T-helper 9 cell (primary cell): Measurements from ENCODE around the gene ALMS1.
"Not testable (repeated sequence)": the region's sequence is repeated elsewhere in the genome, so short reads cannot be mapped to it uniquely, and the experiment has no call there.

ENCODE experiments used
- DNase-seq: peaks from one replicate; pipeline ENCODE4 v3.0.0-alpha.2; 2020

Gene ALMS1

DNA sequence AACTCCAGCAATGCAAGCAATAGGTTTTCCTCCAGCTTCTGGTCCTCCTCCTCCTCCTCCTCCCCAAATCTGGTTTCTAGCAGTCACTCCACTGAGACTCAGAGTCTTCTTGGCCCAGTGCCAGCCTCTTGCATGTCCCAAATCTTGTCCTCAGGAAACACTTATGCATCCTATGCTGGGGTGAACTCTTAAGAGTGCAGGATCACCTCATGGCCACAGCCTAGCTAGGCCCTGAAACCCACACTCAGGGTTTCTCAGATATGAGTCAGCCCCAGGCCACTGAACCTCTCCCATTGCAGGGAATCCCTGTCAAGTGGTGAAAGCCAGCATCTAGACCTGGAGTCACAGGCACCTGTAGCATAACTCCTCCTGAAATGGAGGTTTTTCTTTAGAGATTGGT lies 238.4 kb downstream of the ALMS1 start:
- not testable (repeated sequence) for DNase-seq

GRCh38 chr2:73624625-73625024 lies 239.0 kb downstream of the ALMS1 start:
- DNase-seq, result not testable (repeated sequence)

DNA sequence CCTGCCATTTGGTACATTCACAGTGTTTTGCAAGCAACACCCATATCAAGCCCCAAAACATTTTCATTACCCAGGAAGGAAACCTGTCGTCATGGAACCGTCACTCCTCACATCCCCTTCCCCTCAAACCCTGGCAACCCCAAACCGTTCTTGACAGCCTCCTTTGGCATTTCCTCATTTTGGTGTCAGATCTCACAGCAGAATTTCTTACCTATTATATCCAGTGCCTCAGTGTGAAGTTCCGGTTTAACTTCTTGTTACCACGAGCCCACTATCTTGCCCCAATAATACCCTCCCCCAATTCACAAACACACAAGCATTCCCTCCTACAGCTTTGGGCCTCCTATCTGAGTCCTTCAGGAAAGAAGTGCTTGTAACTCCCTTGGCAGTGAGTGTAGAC lies 240.6 kb downstream of the ALMS1 start:
- not testable (repeated sequence) for DNase-seq

DNA sequence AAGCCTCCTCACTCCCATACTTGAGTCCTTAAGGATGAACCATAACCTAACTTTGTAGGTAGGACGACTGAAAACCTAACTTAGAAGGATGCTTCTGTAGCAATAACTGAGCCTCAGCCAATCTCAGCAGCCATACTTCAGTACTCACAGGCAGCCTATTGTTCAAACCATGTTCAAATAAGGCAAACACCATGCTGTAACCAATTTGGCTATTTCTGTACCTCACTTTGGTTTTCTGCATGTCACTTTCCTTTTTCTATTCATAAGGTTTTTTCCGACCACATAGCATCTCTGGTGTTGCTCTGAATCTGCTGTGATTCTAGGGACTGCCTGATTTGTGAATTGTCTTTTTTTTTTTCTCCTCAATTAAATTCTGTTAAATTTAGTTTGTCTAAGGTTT lies 242.9 kb downstream of the ALMS1 start:
- not testable (repeated sequence) for DNase-seq

- DNase-seq, result not testable (repeated sequence)
These were observed 245.1 kb downstream of the ALMS1 start for GRCh38 chr2:73630662-73631266.

GRCh38 chr2:73636977-73637376 lies 251.3 kb downstream of the ALMS1 start:
- DNase-seq, result not testable (repeated sequence)

DNA sequence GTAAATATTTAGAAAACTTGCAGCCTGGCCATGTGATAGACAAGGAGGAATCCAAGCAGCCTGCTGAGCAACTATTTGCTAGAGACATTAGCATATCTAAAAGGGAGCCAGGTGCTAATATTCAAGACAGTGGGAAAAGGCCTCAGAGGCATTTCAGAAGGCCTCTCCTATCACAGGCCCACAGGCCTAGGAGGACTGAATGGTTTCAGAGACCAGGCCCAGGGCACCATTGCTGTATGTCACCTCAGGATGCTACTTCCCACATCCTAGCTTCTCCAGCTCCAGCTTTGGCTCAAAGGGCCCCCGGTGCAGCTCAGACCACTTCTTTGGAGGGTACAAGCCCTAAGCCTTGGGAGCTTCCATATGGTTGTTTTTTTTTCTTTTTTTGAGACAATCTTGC lies 252.8 kb downstream of the ALMS1 start:
- no peak for DNase-seq

DNA sequence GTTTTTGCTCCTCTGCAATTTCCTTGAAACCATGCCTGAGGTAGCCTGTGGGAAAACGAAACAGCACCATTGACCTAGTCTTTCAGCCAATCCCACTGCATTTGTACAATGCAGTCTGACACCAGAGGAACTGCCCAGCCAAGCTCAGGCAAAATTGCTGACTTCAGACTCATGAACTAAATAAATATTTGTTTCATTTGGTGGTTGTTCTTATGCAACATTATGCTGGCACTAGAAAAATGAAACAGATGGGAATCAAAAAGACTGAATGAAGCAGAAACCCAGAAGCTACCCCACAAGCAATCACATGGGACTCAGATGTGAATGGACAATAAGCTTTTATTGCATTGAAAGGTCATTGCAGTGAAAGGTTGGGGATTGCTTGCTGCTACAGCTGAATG lies 254.9 kb downstream of the ALMS1 start:
- no peak for DNase-seq

- DNase-seq, result no peak
These were observed 255.5 kb downstream of the ALMS1 start for GRCh38 chr2:73640946-73641766.

DNA sequence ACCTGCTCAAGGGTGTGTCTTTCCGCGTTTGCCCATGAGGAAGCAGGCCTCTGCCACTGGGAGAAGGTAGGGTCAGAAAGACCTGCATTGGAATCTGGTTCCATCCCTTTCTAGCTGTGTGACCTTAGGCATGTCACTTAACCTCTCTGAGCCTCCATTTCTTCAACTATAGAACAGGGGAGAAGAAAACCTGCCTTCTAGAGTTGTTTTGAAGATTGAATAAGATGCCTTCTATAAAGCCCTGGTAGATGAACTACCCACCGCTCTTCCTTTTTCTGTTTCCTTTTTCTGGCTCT lies 256.1 kb downstream of the ALMS1 start:
- DNase-seq, result no peak

DNA sequence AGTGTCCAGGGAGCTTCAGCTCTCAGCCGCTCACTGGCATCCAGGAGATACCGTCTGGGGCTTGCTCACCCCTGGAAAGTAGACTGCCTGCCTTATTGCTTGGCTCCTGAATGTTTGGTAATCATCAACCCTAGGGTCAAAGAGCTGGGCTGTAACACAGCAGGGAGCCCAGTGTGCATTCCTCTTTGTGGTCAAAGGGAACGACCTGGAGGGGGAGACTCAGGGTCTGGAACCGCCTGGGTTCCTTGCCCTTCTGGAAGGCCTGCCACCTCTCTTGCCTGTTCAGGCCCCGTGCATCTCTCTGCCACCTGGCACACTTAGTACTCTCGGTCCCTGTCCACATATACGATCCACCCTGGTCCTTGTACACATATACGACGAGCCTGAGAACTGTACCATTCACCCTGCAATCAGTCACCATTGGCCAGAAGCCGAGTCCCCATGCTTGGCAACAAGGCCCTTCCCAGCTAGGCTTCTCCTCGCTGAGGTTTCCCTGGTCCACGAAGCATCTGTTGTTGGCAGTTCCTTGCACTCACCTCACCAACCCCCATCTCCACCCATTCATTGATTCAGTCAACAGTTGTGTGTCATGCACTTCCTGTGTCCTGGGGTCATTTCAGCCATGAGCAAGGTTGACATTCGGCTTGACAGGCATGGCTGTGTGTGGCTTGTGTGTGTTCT lies 256.8 kb downstream of the ALMS1 start, which contains the start of gene NAT8:
Gene NAT8 (minus strand): TSS at position 85 of the 681 bp plus-strand sequence. CDS start 794 bp downstream, outside the sequence.
- DNase-seq, result no peak

- not testable (repeated sequence) for DNase-seq
These were observed 262.1 kb downstream of the ALMS1 start for GRCh38 chr2:73647690-73648089.

DNA sequence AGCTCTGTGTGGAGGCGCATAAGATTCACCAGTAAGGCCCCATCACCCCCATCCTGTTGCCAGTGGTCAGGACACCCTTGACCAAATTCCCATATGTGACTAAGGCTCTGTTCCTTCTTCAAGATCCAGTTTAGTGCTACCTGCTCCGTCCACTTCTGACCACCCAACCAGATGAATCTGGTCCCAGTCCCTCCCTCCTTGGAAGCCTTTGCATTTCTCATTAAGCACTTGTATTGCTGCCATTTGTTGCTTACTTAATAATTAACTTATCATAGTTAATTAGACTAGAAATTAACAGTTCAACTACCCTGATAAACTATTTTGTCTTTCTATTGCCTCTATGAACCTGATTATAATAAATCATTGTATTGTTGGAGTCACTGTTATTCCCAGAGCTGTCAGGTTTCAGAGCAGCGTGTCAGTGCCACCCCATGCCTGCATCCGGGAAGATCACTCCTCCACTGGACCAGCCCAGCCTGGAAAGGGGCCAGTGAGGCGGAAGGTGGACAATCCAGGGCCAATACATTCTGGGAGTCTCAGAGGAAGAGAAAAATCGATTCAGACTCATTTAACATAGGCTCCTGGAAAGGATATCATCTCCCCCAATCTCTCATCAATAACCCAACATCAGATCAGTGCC lies 266.1 kb downstream of the ALMS1 start:
- DNase-seq, result no peak

DNA sequence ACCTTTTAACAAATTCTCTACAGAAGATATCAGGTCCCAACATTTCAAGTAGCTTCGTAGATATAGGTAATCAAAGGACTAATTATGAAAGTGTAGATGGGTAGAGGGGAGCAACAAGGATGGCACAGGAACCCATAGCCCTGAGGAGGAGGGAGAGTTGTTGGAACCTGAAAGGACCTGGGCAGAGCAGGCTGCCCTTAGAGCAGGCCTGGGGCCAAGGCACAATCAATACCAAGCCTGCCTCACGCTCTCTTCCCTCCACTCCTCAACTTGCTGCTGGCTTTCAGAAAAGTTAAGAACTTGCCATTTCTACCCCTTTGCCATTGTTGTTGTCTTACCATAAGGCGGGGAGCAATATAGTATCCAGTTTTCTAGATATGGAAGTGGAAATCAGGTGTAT lies 266.7 kb downstream of the ALMS1 start:
- DNase-seq, result no peak

DNA sequence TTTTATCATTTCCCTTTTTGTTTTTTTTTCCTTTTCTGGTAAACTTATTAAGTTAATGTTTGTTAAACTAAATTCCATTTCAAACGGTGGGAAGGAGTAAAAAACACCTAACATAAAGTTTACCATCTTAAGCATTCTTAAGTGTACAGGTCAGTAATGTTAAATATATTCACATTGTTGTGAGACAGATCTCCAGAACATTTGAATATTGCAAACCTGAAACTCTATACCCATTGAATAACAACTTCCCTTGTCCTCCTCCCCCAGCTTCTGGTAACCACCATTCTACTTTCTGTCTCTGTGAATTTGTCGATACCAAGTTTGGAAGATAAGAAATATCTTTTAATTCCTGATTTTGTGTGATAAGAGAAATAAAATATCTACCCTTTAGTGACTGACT lies 268.5 kb downstream of the ALMS1 start:
- no peak for DNase-seq
